Stimulated activated CD4-positive, alpha-beta T cell treated with anti-CD3 and anti-CD28 coated beads, Interleukin-12 subunit alpha, Interleukin-12 subunit beta, amount 100 ng/mL, for 24 hours (primary cell): Measurements from ENCODE around the gene SLC6A5.

Experiments used
- DNase-seq, 2 experiments: peaks; one replicate each; pipeline ENCODE4 v3.0.0-alpha.2; 2020; ENCODE audit warnings: low read depth in 2 of 2

Gene SLC6A5

DNA sequence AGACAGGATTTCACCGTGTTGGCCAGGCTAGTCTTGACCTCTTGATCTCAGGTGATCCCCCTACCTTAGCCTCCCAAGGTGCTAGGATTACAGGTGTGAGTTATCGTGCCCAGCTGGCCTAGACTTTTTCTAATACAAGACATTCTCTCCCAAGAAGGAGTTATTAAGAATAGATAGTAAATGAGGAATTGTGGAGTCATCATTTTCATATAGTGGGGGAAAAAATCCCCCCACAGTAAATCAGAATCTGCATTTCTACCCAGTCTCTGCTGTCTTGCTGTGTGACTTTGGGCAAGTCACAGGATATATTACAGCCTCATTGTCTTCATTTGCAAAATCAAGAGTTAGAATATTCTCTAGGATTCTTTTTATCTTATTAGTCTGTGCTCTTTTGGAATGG, 21.6 kb downstream of the SLC6A5 start:
- DNase-seq, result no peak

DNA sequence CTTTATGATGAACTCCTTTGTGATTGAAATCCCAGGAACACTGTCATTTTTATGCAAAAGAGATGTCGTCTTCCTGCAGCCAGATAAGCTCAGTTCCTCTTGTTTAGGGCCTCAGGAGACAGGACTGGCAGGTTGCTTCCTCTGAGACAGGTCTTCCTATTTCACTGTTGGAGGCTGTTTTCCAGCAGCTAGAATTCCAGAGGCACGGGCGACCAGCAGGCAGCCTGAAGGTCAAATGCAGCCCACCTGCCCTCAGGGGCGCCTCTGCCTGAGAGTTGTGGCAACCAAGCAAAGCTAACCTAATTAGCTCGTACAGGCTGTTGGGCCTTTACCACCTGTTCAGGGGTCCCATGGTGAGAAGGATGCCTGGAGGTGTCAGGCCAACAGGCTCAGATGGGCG, 22.3 kb downstream of the SLC6A5 start:
- no peak for DNase-seq

DNA sequence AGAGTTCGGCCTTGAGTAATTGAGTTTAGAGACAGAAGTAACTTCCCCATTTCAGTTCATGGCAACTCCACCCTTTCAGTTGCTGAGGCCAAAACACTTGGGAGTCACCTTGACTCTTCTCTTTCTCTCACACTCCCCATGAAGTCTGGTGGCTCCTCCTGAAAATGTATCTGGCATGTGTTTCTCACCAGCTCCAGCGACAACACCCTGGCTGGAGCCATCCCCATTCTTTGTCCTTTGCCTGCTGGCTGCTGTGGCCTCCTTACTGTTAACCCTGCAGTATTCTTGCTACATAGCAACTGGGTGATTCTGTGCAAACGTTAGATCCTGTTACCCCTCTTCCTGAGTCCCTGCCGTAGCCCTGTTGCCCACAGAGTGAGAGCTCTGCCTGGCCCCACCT, 23.8 kb downstream of the SLC6A5 start:
- no peak for DNase-seq

DNA sequence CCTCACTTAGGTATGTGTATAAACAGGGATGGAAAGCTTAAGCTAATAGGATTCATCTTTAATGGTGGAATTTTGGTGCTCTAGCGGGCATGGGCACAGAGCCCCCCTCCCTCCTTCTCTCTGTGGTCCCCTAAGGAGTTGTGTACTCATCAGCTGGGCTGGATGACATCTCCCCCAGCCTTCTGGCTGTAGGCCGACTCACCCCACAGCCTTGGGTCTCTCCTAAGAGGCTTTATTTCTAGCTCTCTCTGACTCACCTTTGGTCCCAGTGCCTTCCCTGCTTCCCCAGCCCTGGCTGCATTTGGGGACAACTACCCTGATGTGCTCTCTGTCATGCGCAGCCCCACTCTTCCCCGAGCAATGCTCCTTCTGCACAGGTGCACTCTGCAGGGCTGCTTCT, 26.9 kb downstream of the SLC6A5 start:
- no peak for DNase-seq

DNA sequence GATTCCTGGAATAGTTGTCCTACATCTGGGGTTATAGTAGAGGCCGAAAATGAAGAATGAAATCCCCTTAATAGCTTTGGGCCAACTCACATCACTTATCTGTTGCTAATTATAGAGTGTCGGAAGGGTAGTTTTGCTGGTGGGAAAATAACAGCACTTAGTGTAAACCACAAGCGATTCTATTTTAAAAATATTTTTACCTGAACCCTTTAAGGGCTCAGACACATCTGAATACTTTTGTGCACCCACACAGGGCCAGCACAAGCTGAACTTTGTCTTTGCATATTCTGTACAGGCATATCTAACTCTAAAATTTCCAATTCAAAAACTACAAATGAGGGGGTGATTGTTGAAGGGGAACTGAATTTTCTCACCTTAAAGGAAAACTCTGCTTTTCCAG, 27.6 kb downstream of the SLC6A5 start:
- no peak for DNase-seq

DNA sequence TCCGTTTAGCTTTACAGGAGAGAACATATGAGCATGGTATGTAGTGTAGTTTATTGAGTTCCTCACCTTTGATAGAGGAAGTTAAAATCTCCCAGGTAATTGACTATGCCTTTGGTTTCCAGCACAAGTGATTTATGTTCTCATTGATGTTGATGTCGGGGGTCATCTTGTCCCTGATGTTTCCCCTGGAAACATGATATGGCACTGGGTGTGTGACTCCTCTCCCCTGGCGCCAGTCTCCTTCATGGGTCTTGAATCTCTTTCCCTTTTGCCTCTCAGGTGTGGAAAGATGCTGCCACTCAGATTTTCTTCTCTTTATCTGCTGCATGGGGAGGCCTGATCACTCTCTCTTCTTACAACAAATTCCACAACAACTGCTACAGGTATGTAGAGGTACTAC, 28.3 kb downstream of the SLC6A5 start:
- no peak for DNase-seq

DNA sequence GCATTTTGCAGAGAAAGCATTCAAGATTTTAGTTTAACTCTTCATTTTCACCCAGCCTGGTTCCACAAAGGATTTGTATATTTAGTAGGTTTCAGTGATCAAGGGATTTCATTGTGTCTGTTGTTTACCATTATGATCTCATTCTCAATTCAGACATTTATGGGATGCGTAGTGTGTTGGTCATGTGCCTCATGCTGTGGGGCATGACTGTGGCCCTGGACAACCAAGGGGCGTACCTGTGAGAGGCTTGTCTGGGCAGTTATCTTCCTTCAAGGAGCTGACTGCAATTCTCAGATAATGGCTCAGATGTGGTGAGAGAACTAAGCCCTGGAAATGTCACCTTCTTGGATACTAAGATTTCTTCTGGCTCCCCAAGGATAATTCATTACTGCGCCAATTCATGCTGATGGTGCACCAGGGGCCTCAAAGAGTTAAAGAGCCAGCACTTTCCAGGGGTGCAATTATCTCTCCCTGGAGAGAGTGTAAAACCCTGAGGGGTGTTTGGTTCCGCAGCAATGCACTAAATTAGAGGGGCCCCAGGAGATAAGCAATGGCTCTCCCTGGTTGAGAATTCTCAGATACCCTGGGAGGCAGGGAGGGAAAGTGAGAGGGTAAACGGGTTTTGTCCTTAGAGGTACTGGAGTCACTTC, 32.2 kb downstream of the SLC6A5 start:
- no peak for DNase-seq

DNA sequence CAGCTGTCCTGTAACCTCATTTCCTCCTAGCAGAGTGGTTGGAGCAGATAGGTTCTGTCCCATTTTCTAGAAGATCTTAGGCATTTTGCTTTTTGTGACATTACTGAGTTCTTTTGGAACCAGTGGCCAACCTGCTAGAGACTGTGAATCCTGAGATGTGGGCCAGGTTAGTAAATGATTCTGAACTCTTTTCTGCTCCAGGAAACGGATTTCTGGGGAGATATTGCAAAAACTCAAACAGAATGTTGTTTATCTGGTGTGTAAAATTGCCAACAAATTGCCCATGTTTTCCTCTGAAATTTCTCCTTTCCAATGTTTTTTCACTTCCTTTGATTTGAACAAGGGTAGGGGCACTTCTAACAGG, 32.7 kb downstream of the SLC6A5 start:
- no peak for DNase-seq

DNA sequence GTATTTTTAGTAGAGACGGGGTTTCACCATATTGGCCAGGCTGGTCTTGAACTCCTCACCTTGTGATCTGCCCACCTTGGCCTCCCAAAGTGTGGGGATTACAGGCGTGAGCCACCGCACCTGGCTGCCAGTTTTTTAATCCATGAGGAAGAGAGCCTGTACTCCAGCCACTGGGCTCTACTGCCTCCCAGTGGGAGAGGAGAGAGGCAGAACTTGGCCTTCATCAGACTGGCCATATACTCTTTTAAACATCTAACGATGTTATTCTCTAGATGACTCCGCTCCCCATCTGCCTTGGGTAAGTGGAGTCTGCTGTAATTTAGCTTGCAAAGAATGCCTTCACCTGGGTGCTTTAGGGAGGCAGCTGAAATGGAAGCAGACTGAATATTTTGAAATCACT, 34.6 kb downstream of the SLC6A5 start:
- DNase-seq, result no peak

DNA sequence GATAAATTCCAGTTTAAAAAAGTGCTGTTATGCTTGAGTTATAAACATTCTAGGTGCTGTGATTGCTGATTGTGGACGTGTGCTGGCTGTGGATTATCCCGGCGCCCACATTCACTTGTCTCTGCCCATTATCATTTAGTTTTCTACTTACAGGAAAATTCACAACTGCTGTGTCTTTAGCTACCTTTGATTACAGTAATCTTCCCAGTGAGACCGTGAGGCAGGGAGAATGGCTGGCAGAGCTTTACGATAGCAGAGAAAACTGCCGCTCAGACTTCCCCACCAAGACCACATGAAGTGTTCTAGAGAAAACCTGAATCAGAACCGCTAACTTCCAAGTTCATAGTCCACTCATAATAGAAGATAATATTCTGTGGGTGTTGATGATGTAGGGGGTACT, 35.4 kb downstream of the SLC6A5 start:
- no peak for DNase-seq

DNA sequence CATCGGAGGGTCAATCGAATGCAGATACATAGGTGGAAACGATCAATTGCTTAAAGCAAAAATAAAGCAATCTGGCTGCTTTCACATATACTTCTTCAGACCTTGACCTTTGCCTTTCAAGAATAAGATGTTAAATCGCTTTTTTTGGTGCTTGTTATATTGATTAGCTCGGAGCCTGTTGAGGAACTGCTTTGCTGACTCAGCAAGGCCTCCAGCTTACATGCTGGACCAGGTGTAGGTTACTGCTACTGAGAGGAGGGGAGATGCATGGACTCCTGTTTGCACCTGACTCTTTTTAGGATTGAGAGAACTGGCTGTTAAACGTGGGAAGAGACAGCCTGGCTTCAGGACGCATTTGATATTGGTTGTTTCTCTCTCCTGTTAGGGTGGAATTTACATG, 38.7 kb downstream of the SLC6A5 start:
- no peak for DNase-seq

DNA sequence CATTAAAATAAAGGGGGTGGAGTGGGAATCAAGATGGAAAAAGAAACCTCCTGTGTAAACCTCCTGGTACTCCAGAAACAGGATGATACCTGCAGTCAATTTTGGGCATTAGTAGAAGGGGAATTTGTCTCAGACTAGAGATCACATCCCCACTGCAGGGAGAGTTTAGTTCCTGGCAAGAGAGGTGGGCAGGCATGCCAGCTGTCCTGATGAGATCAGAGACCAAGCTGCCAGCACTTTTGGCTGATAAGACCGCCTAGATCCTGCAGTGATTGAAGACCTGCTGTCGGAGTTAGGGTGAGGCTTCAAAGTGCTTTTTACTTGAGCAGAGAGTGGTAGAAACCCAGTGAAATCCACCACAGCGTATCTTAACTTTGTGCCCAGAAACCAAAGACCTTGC, 40.3 kb downstream of the SLC6A5 start:
- no peak for DNase-seq

DNA sequence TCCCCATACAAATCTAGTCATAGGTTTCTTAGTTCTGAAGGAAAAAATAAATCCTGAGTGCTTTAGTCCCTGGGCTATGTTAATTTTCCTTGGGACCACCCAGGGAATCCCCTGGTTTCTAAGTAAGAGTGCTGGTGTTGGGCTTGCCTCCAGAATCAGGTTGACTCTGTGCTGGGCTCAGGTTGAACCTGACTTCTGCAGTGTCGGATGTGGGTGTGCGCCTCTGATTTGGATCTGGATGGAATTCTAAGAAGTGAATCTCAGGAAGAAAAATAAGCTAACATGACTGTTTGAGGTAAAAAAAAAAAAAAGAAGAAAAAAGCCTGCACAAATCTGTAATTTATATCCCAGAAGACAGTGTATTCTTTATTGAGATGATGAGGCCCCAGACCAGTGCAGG, 41.0 kb downstream of the SLC6A5 start:
- DNase-seq, result no peak

DNA sequence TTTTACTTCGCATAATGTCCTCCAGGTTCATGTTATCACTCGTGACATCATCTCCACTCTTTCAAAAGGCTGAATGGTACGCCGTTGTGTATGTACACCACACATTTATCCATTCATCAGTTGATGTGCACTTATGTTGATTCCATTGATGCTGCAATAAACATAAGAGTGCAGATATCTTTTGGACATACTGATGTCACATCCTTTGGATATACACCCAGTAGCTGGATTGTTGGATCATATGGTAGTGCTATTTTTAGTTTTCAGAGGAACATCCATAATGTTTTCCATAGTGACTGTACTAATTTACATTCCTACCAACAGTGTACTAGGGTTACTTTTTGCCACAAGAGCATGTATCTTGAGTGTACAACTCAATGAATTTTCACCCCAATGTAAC, 45.0 kb downstream of the SLC6A5 start:
- no peak for DNase-seq

DNA sequence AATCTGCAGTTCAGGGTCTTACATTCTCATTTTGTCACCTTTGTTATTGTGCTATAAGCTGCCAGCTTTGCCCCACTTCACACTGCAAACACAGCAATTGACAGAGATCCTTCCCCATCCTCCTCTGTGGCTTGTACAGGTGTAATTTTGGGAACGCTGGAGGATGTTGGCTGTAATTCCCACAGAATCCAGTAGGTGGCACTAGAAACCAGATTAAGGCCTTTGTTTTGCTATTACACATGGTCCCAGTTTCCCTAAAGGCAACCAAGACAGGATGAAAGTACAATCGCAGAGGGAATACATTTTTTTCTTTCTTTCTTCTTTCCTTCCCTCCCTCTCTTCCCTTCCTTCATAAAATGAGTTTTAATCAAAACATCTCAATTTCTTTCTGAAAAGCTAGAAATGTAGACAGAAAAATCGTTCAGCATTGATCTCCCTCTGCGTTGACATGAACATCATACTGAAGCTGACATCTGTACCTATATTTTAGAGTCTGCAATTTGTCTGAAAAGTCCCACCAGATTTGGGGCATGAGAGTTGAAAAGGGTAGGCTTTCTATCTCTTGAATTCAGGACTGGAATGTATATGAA, 48.7 kb downstream of the SLC6A5 start:
- DNase-seq, result peak; percentile 3 to 8

DNA sequence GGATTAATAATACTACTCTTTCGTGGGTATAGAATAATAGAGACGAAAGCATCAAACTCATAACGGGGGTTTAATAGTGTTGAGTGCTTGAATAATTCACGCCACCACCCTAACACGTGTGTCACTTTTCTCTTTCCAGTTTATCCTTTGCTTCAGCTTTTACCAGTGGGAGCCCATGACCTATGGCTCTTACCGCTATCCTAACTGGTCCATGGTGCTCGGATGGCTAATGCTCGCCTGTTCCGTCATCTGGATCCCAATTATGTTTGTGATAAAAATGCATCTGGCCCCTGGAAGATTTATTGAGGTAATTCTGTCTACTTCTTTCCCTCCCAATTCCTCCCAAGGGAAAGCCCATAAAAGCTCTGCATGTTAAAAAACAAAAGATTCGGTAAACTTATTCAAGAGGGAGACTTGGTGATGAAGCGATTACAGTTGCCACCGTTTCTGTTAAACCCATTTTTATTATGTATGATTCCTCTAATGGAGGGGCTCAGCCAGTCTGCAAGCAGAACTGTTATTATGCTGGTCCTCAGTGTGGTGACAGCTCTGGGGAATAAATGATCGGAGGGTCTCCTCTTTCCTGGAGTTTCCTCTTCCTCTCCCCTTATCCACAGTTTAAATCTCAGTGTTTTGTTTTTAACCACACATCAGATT, 52.9 kb downstream of the SLC6A5 start:
- no peak for DNase-seq

DNA sequence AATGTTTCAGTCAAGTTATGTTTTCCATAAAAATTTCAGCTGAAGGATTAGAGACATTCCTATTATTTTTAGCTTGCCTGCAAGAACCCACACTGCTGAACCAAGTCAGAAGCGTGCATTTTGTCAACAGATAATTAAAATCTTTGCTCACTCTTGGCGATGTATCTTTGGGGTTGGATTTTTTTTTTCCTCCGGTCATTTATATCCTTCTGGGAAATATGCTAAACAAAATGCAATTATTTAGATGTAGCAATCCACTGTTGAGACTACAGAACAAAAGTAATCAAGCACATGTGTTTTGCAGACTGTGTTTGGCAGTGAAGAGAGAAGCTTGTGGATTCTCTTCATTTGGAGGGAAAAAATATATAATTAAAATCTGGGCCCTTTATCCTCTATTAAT, 54.6 kb downstream of the SLC6A5 start:
- no peak for DNase-seq

DNA sequence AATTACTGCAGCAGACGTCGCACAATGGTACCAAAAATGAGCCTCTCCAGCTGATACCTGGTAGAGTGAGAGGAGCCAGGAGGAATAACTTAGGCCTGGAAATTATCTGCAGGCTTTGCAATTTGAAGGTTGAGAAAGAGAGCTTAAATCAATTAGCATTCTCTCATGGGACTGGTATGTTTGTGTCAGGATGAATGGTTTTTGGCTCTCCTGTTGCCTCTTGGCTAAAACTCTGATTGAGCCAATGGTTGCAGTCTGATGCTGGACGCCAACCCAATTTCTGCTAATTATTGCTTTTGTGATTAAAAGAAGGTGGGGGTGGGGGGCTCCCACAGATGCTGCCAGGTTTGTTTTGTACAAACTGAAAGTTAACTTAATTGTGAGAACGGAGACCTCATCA, 57.5 kb downstream of the SLC6A5 start:
- no peak for DNase-seq

DNA sequence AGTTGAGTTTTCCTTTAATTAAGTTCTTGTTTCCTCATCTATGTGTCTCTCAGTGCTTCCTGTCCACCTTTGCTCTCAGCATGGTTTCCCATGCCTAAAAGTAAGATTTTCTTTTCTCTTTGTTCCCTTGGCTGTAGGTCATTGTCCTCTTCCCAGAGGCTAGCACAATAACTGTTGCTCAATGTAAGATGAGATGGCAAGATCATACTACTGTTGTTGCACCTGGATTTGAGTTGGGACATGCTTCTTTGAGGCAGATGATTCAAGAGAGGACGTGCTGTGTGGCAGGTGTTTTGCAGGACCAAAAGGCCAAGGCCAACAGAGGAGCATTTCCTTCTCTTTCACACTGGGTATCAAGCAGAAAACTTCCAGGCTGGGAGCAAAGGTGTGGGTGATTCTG, 58.7 kb downstream of the SLC6A5 start:
- no peak for DNase-seq

DNA sequence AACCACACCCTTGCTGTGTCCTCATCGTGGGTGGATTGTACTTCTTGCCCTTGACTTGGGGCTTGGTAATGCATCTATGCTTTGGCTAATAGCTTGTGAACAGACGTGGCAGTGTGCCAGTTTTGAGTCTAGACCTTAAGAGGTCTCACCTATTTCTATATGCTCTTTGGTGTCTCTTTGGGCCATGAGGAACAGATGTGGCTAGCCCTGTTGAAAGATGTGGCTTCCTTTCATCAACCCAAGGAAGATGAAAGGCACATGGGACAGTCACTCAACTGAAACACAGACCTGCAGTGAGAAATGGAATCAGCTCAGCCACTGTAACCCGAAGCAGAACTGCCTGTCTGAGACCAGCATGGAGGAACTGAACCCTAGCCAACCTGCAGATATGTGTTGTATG, 62.0 kb downstream of the SLC6A5 start:
- no peak for DNase-seq

DNA sequence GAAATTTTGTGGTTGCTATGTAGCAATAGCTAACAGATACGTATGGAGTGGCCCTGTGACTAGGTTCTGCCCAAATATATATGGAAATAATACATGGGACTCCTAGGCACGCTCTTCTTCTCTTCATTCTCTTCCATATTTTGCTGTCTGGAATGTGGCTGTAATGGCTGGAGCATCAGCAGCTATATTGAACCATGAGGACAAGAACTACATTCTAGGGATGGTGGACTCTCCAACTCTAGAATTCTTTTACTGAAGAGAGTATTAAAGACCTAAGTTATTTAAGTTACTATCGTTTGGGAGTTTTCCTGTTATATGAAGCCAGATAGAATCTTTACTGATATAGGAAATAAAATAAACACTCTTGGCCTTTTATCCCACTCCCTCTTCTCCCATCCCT, 62.4 kb downstream of the SLC6A5 start:
- DNase-seq, result no peak

DNA sequence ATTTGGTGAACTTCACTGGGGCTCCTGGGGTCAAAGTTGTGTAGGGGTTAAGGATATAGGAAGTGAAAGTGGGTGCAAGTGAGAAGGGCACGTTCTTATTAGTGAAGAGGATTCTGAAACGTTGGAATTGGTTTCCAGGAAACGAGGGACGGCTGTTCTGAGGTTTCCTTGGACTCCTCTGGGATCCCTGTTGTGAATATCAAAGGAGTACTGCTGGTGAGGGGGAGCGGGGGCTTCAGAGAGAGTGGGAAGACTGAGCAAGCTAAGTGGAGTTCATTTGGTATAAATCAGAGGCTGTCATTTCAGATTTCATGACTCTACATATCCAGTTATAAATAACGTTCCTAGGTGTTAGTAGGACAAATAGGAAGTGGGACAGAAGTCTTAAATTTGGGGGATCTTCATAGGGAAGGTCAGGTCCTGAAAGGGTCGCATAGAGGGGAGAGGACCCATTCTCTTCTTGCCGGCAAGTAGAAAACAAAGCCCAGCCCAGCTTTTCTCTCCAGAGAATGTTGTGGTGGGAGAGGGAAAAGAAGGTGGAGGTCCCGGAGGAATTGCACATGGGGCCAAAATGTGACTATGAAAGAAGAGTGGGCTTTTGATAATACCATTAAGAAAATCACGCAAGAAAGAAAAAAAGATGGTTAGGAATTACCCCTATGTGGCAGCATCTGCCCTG, 68.9 kb downstream of the SLC6A5 start:
- no peak for DNase-seq
